H9 (cell line): Measurements from ENCODE around the gene EPB41L1. TPM values are rescaled to one million over a fixed set of nuclear protein-coding genes. Genes with fewer than 3 reads are reported as not detected.

ENCODE experiments used
- DNase-seq: peaks from one replicate; pipeline ENCODE4 v3.0.0-alpha.2; 2017
- H2AFZ ChIP-seq: one replicate; pipeline ENCODE4 v1.6.1; 2013; ENCODE audit warnings: mild to moderate bottlenecking, low read length, control low read depth, moderate library complexity
- H2AK5ac ChIP-seq: 2 replicates; pipeline ENCODE4 v1.6.1; 2013; ENCODE audit warnings: low read length, control low read depth, mixed read lengths; ENCODE audit not compliant: insufficient read length
- H2BK120ac ChIP-seq: one replicate; pipeline ENCODE4 v1.6.1; 2013; ENCODE audit warnings: low read depth, mild to moderate bottlenecking, low read length, control low read depth, inconsistent platforms; ENCODE audit not compliant: poor library complexity, severe bottlenecking
- H2BK12ac ChIP-seq: 2 replicates; pipeline ENCODE4 v1.6.1; 2013; ENCODE audit warnings: low read length, control low read depth, mixed read lengths, low read depth; ENCODE audit not compliant: insufficient read length
- H2BK15ac ChIP-seq: 2 replicates; pipeline ENCODE4 v1.6.1; 2013; ENCODE audit warnings: low read depth, low read length, control low read depth
- H2BK20ac ChIP-seq: one replicate; pipeline ENCODE4 v1.6.1; 2013; ENCODE audit warnings: low read depth, mild to moderate bottlenecking, low read length, control low read depth, inconsistent platforms; ENCODE audit not compliant: poor library complexity, severe bottlenecking
- H2BK5ac ChIP-seq: 2 replicates; pipeline ENCODE4 v1.6.1; 2013; ENCODE audit warnings: low read length, control low read depth, mixed read lengths; ENCODE audit not compliant: insufficient read length
- H3K14ac ChIP-seq: 2 replicates; pipeline ENCODE4 v1.6.1; 2013; ENCODE audit warnings: low read length, control low read depth; ENCODE audit not compliant: insufficient read depth
- H3K18ac ChIP-seq: 2 replicates; pipeline ENCODE4 v1.6.1; 2013; ENCODE audit warnings: low read depth, mild to moderate bottlenecking, mixed read lengths, low read length, control low read depth; ENCODE audit not compliant: insufficient read length
- H3K23ac ChIP-seq: 2 replicates; pipeline ENCODE4 v1.6.1; 2013; ENCODE audit warnings: low read length, control low read depth, mixed read lengths, low read depth; ENCODE audit not compliant: insufficient read length
- H3K23me2 ChIP-seq: 2 replicates; pipeline ENCODE4 v1.6.1; 2013; ENCODE audit warnings: low read depth, mild to moderate bottlenecking, mixed read lengths, low read length, control low read depth; ENCODE audit not compliant: insufficient read length, poor library complexity, severe bottlenecking
- H3K27ac ChIP-seq: 2 replicates; pipeline ENCODE4 v1.5.1; 2013; ENCODE audit warnings: low read length, control low read depth, mixed read lengths, low read depth; ENCODE audit not compliant: insufficient read length
- H3K27me3 ChIP-seq: 2 replicates; pipeline ENCODE4 v1.6.1; 2013; ENCODE audit warnings: low read length, control low read depth, inconsistent platforms; ENCODE audit not compliant: insufficient read depth
- H3K4ac ChIP-seq: 2 replicates; pipeline ENCODE4 v1.6.1; 2013; ENCODE audit warnings: low read depth, mild to moderate bottlenecking, control low read depth, inconsistent platforms, low read length, moderate library complexity
- H3K4me1 ChIP-seq: 2 replicates; pipeline ENCODE4 v1.6.1; 2013; ENCODE audit warnings: low read length, control low read depth, inconsistent platforms; ENCODE audit not compliant: insufficient read depth
- H3K4me2 ChIP-seq: 2 replicates; pipeline ENCODE4 v1.6.1; 2013; ENCODE audit warnings: low read length, control low read depth, mixed read lengths; ENCODE audit not compliant: insufficient read length, insufficient read depth
- H3K56ac ChIP-seq: 2 replicates; pipeline ENCODE4 v1.6.1; 2013; ENCODE audit warnings: low read depth, mild to moderate bottlenecking, mixed read lengths, low read length, control low read depth; ENCODE audit not compliant: insufficient read length
- H3K79me1 ChIP-seq: 2 replicates; pipeline ENCODE4 v1.6.1; 2013; ENCODE audit warnings: low read depth, mild to moderate bottlenecking, moderate library complexity, low read length, control low read depth, inconsistent platforms; ENCODE audit not compliant: insufficient read depth, poor library complexity, severe bottlenecking
- H3K79me2 ChIP-seq: 2 replicates; pipeline ENCODE4 v1.6.1; 2013; ENCODE audit warnings: low read length, control low read depth, inconsistent platforms; ENCODE audit not compliant: insufficient read depth
- H3K9ac ChIP-seq: 2 replicates; pipeline ENCODE4 v1.6.1; 2013; ENCODE audit warnings: low read length, control low read depth, mixed read lengths; ENCODE audit not compliant: insufficient read length; ENCODE audit errors: extremely low read depth
- H3K9me3 ChIP-seq: one replicate; pipeline ENCODE4 v1.6.1; 2013; ENCODE audit warnings: low read depth, low read length, inconsistent platforms; ENCODE audit not compliant: control insufficient read depth
- H3T11ph ChIP-seq: one replicate; pipeline ENCODE4 v1.6.1; 2013; ENCODE audit warnings: mild to moderate bottlenecking, low read length, control low read depth, inconsistent platforms
- H4K20me1 ChIP-seq: one replicate; pipeline ENCODE4 v1.6.1; 2013; ENCODE audit not compliant: control insufficient read depth, insufficient read length, insufficient read depth
- H4K5ac ChIP-seq: 2 replicates; pipeline ENCODE4 v1.6.1; 2013; ENCODE audit warnings: low read depth, mild to moderate bottlenecking, mixed read lengths, low read length, control low read depth; ENCODE audit not compliant: insufficient read length
- H4K8ac ChIP-seq: replicated peaks from 2 replicates; pipeline ENCODE4 v1.6.1; 2013; ENCODE audit warnings: low read length, control low read depth, mixed read lengths, low read depth; ENCODE audit not compliant: insufficient read length
- H4K91ac ChIP-seq: 2 replicates; pipeline ENCODE4 v1.6.1; 2013; ENCODE audit warnings: low read depth, mild to moderate bottlenecking, moderate library complexity, mixed read lengths, low read length, control low read depth; ENCODE audit not compliant: insufficient read length
- H3K27ac Mint-ChIP-seq, 3 experiments: 2 replicates in 2 of 3; 3 replicates in 1 of 3; pipeline ENCODE4 v1.8.0; 2020 to 2021; ENCODE audit warnings: mixed read lengths in 3 of 3, mild to moderate bottlenecking in 1 of 3, moderate library complexity in 1 of 3
- H3K27me3 Mint-ChIP-seq: 2 replicates; pipeline ENCODE4 v1.8.0; 2021; ENCODE audit warnings: low read depth, mild to moderate bottlenecking, moderate library complexity, mixed read lengths
- H3K36me3 Mint-ChIP-seq, 3 experiments: 2 replicates in 2 of 3; 3 replicates in 1 of 3; pipeline ENCODE4 v1.8.0; 2020 to 2021; ENCODE audit warnings: low read depth in 3 of 3, mixed read lengths in 3 of 3; ENCODE audit not compliant: insufficient read depth in 1 of 3
- H3K4me1 Mint-ChIP-seq, 2 experiments: 2 replicates each; pipeline ENCODE4 v1.8.0; 2020; ENCODE audit warnings: mixed read lengths in 2 of 2
- H3K4me3 Mint-ChIP-seq, 2 experiments: 2 replicates in 1 of 2; 3 replicates in 1 of 2; pipeline ENCODE4 v1.8.0; 2020 to 2021; ENCODE audit warnings: mild to moderate bottlenecking in 2 of 2, mixed read lengths in 2 of 2, moderate library complexity in 1 of 2
- H3K9me3 Mint-ChIP-seq, 2 experiments: 2 replicates in 1 of 2; 3 replicates in 1 of 2; pipeline ENCODE4 v1.8.0; 2020; ENCODE audit warnings: mild to moderate bottlenecking in 2 of 2, mixed read lengths in 2 of 2, moderate library complexity in 1 of 2
- CTCF ChIP-seq: fragments of 200-600 bp; sonication (generic); conservative IDR thresholded peaks from 3 replicates; pipeline ENCODE4 v1.8.0; 2021; ENCODE audit warnings: antibody characterized with exemption, mild to moderate bottlenecking
- WGBS: extraction: QIAGEN DNeasy Blood & Tissue Kit; methylation state at CpG from one replicate; pipeline ENCODE4 v1.1.7; 2013; ENCODE audit warnings: missing lambda C conversion rate, low lambda C conversion rate, mixed read lengths; ENCODE audit not compliant: insufficient read length; ENCODE audit errors: extremely low coverage; 5-methylcytosine and 5-hydroxymethylcytosine counted together
- total RNA-seq: library from RNA; stranded (reverse); gene quantifications from 2 replicates; pipeline ENCODE4 v1.2.1, GENCODE V29; 2021

Gene EPB41L1
- total RNA-seq, 1 experiment from 2014 or later, result 31.1 TPM

GRCh38 chr20:36112112-36112511 is 42.4 kb upstream of the EPB41L1 start:
- H4K8ac ChIP-seq, result no peak overlapping the region
- H3K4me1 ChIP-seq, result peaks cover 2% of the 10 kb centered on the region; the same call in 1 of the 2 replicates
- no peaks in the 10 kb centered on the region for H3K23me2 ChIP-seq
- no peak overlapping the region for H3K4me2 ChIP-seq
- no peaks in the 10 kb centered on the region for H4K20me1 ChIP-seq
- no peak for TF ChIP-seq CTCF
- no CpG with 5 or more reads among the region's 6 CpGs for WGBS
- H3K4me1 Mint-ChIP-seq, result peaks cover 32 to 35% of the 10 kb centered on the region in 2 experiments
- no peaks in the 10 kb centered on the region for H3K79me2 ChIP-seq
- H2AFZ ChIP-seq, result no peak overlapping the region
- peaks cover 42% of the 10 kb centered on the region for H3K27me3 Mint-ChIP-seq
- H3K4ac ChIP-seq, result no peak overlapping the region
- H4K91ac ChIP-seq, result no peak overlapping the region
- H3K9me3 Mint-ChIP-seq, result no peaks in the 10 kb centered on the region
- no peak overlapping the region for H2BK120ac ChIP-seq
- H3K23ac ChIP-seq, result no peak overlapping the region
- H2AK5ac ChIP-seq, result no peak overlapping the region
- no peak overlapping the region for H3K4me3 Mint-ChIP-seq
- no peaks in the 10 kb centered on the region for H3K27me3 ChIP-seq
- no peak overlapping the region for H3K18ac ChIP-seq
- no peak overlapping the region for H4K5ac ChIP-seq
- H2BK15ac ChIP-seq, result no peak overlapping the region
- no peak overlapping the region for H2BK5ac ChIP-seq
- no peak overlapping the region for H2BK12ac ChIP-seq
- H3K9me3 ChIP-seq, result no peaks in the 10 kb centered on the region
- no peak overlapping the region for H2BK20ac ChIP-seq
- H3K56ac ChIP-seq, result no peak overlapping the region
- H3K9ac ChIP-seq, result no peak overlapping the region
- H3K27ac Mint-ChIP-seq, result peak overlapping the region in 2 of 3 experiments; percentile 8 to 21; a peak in 1 of 7 replicates
- no peak overlapping the region for H3T11ph ChIP-seq
- H3K27ac ChIP-seq, result no peak overlapping the region
- no peak overlapping the region for H3K14ac ChIP-seq
- DNase-seq, result no peak
- H3K79me1 ChIP-seq, result no peaks in the 10 kb centered on the region
- H3K36me3 Mint-ChIP-seq, result no peaks in the 10 kb centered on the region
